Lung (tissue), 12 donors: Measurements from ENCODE around the gene POU4F1. TPM values are rescaled to one million over a fixed set of nuclear protein-coding genes. Genes with fewer than 3 reads are reported as not detected.

ENCODE experiments used
- ATAC-seq: fragments of 200-7000 bp; cut with Tn5 transposase; one replicate; pipeline ENCODE4 v1.9.1; 2020; ENCODE audit warnings: moderate number of reproducible peaks; ENCODE audit not compliant: insufficient read depth, low FRiP score
- DNase-seq, 3 donors: peaks; one replicate each; pipeline ENCODE4 v3.0.0-alpha.2; 2013 to 2017
- H3K27ac ChIP-seq, 2 donors: one replicate each; pipeline ENCODE4 v1.5.1; 2013; ENCODE audit warnings: mild to moderate bottlenecking in 2 of 2, moderate library complexity in 2 of 2, control low read depth in 1 of 2, inconsistent platforms in 1 of 2, low read depth in 1 of 2, low read length in 1 of 2
- H3K27me3 ChIP-seq, 3 donors: one replicate each; pipeline ENCODE4 v1.5.1; 2013; ENCODE audit warnings: low read length in 2 of 3; ENCODE audit not compliant: control insufficient read depth in 3 of 3, insufficient read depth in 3 of 3
- H3K36me3 ChIP-seq, 4 donors: one replicate each; pipeline ENCODE4 v1.5.1; 2013; ENCODE audit warnings: low read length in 4 of 4, mild to moderate bottlenecking in 1 of 4, moderate library complexity in 1 of 4; ENCODE audit not compliant: control insufficient read depth in 4 of 4, insufficient read depth in 4 of 4
- H3K4me1 ChIP-seq, 5 donors: one replicate each; pipeline ENCODE4 v1.5.1; 2013; ENCODE audit warnings: low read length in 5 of 5, mild to moderate bottlenecking in 2 of 5, moderate library complexity in 1 of 5; ENCODE audit not compliant: control insufficient read depth in 5 of 5, insufficient read depth in 5 of 5
- H3K4me3 ChIP-seq: one replicate; pipeline ENCODE4 v1.5.1; 2013; ENCODE audit warnings: mild to moderate bottlenecking, control low read depth, moderate library complexity
- H3K9ac ChIP-seq, 2 donors: one replicate each; pipeline ENCODE4 v1.5.1; 2013; ENCODE audit warnings: low read length in 2 of 2, control low read depth in 1 of 2; ENCODE audit not compliant: insufficient read depth in 1 of 2
- H3K9me3 ChIP-seq, 4 donors: one replicate each; pipeline ENCODE4 v1.5.1; 2013; ENCODE audit warnings: low read length in 3 of 4, mild to moderate bottlenecking in 1 of 4, moderate library complexity in 1 of 4; ENCODE audit not compliant: control insufficient read depth in 4 of 4, insufficient read depth in 3 of 4
- CTCF ChIP-seq: IDR thresholded peaks from 2 replicates; pipeline ENCODE4 v1.5.1; 2012; ENCODE audit warnings: mild to moderate bottlenecking; ENCODE audit errors: control extremely low read depth, extremely low read depth
- WGBS, 2 donors: extraction: QIAGEN DNeasy Blood & Tissue Kit; methylation state at CpG; one replicate each; pipeline ENCODE4 v1.1.7; 2013; 5-methylcytosine and 5-hydroxymethylcytosine counted together
- polyA plus RNA-seq, 2 donors: library from polyadenylated mRNA; stranded (reverse); fragments of 200-250 nt; gene quantifications; one replicate each; pipeline ENCODE4 v1.2.1, GENCODE V29; 2013
- total RNA-seq, 2 donors: library from RNA; depleted of rRNA in 1 of 2; stranded (reverse); fragments of >200 nt in 1 of 2; gene quantifications; one replicate each; pipeline ENCODE4 v1.2.1, GENCODE V29; 2014 to 2021
- donor health status: control.
- donor health status: control.
- donor health status: Bipolar disorder and iron deficiency.
- donor health status: healthy.
- donor health status: DM: yes; HTN: yes; CAD: no.

Gene POU4F1
- total and polyA plus RNA-seq, 4 donors = not detected

- no peak overlapping the region for H3K9ac ChIP-seq
- H3K27me3 ChIP-seq = peaks cover 16 to 95% (median 88%) of the 10 kb centered on the region in 3 donors
- no peak overlapping the region for H3K27ac ChIP-seq
- WGBS, 2 donors = 10 to 15% methylated on average over 6 of the region's 6 CpGs
- ATAC-seq (no peak), DNase-seq (no peak)
- H3K4me1 ChIP-seq = peaks cover 0 to 17% (median 0%) of the 10 kb centered on the region in 5 donors
- peaks cover 0 to 9% (median 0%) of the 10 kb centered on the region in 4 donors for H3K9me3 ChIP-seq
- no peak overlapping the region for H3K4me3 ChIP-seq
- no peaks in the 10 kb centered on the region for H3K36me3 ChIP-seq
- no peak for TF ChIP-seq CTCF
Observed at GRCh38 chr13:78592584-78592983, 10.8 kb downstream of the POU4F1 start.

- H3K36me3 ChIP-seq = no peaks in the 10 kb centered on the region
- peaks cover 0 to 10% (median 0%) of the 10 kb centered on the region in 4 donors for H3K9me3 ChIP-seq
- DNase-seq = peak; percentile 70 to 76 (median 73)
- WGBS, 2 donors = 5% methylated on average over 7 of the region's 7 CpGs
- H3K4me3 ChIP-seq = no peak overlapping the region
- H3K27me3 ChIP-seq = peaks cover 9 to 93% (median 88%) of the 10 kb centered on the region in 3 donors
- H3K4me1 ChIP-seq = no peaks in the 10 kb centered on the region
- H3K9ac ChIP-seq = no peak overlapping the region
- no peak overlapping the region for H3K27ac ChIP-seq
- no peak for ATAC-seq
- TF ChIP-seq CTCF = no peak
Observed at GRCh38 chr13:78589206-78589605, 14.1 kb downstream of the POU4F1 start.

DNA sequence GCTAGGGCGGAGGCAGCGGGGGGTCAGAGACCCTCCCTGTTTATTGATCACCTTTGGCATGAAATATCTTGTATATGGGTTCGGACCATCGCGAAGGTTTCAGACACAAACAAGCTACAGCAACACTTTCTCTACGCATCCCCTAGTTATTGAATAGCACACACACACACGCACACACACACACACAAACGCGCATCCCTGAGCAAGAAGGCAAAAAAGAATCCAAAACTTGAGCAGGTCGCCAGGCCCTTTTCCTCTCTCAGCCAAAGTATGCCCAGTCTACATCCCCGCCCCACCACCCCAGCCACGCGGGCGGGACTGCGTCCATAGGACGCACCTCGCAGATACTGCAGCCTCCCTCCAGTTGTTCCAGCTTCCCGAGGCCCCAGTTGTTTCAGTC is 16.0 kb downstream of the POU4F1 start:
- H3K27me3 ChIP-seq = peaks cover 9 to 82% (median 77%) of the 10 kb centered on the region in 3 donors
- DNase-seq (no peak), ATAC-seq (no peak)

More for the DNA sequence above, 16.0 kb downstream of the POU4F1 start:
- Histone ChIP-seq H3K9me3 (peaks cover 0 to 10% (median 0%) of the 10 kb centered on the region in 4 donors), H3K9ac (no peak overlapping the region), H3K4me1 (no peaks in the 10 kb centered on the region), H3K36me3 (no peaks in the 10 kb centered on the region), H3K4me3 (no peak overlapping the region), H3K27ac (no peak overlapping the region)
- WGBS, 2 donors = 16 to 17% methylated on average over 18 of the region's 18 CpGs
- TF ChIP-seq CTCF = no peak
